GM19035 (cell line): ENCODE results near the gene SF3A1.

Experiments used
- ATAC-seq: cut with Tn5 transposase; IDR thresholded peaks from one replicate; pipeline ENCODE4 v1.9.1; 2021; ENCODE audit not compliant: unreplicated experiment

Gene SF3A1

DNA sequence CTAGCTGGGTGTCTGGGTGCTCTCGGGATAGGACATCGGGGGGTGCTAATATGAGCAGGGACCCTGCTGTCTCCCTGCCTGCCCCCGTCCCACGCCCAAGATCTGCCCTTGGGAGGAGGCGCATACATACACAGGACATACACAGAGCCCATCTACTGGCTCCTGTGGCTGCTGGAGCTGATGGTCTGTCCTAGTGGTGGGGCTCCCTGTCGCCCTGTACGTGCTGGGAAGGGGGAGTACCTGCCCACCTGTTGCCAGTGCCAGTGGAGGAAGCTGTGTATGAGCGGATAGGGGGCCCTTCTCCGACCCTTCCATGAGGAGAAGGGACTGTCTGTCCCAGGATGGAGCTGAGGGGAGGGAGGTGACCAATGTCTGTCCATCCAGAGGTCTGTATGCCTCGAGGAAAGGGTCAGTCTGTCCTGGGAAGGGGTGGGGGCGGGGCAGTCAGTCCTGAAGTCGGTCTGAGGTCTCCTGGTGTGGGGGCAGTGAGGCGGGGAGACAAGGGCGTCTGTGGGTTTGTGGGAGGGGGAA is 30.9 kb downstream of the SF3A1 start:
- ATAC-seq: no peak

DNA sequence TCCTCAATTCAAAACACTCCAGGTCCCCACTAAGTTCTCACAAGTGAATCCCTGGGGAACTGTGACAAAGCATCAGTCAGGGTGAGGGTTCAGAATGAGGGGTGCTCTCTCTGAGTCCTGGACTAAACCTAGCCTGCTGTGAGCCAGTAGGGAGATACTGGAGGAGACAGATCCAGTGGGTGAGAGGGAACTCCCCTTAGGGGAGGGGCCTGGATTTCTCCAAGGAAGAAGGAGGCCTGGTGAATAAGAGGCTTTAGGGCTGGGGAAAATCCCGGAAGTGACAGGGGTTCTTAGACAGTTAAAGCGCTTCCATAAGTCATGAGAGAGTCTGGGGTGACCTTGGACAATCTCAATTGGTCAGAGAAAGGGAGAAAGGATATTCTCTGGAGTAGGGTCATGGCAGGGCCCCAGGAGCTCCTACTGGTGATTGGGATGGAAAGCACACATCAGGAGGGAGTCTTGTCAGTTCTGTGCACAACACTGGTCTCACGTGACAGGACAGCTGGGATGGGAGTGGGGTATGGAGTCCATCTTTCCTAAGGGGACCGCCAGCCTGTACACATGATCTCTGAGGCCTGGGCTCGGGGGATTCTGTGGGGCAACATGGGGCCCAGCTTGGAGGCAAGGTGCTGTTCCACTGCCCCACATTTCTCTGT is 31.5 kb downstream of the SF3A1 start:
- no peak for ATAC-seq

DNA sequence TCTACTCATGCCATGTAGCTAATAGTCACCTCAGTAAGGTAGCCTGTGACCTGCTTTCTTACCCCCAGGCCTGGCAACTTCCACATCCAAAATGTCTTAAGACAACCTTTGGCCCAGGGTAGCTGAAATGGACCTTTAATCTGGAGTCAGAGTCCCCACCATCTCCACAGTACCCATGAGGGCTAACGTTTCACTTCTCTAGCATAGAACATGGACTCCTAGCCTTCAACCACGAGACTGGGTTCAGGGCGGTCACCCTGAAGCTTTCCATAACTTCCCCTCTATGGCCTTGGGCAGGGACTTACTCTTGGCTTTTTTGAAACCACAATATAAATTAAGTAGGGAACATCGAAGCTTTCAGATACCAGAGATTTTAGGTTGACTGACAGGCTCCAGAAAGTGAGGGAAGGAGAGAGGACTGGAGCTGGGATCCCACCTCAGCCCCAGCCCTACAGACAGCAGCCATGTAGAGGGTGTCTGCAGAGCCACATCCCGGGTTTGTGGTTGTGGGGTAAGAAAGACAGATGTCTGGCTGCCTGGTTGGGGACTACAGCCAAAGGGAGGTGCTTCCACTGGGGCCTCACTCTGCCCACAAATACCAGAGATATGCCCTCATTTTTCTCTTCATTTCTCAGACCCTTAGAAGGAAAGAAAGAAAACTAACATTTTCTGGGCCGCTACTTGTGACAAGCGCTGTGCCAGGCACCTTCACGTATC is 32.5 kb downstream of the SF3A1 start:
- ATAC-seq: no peak

DNA sequence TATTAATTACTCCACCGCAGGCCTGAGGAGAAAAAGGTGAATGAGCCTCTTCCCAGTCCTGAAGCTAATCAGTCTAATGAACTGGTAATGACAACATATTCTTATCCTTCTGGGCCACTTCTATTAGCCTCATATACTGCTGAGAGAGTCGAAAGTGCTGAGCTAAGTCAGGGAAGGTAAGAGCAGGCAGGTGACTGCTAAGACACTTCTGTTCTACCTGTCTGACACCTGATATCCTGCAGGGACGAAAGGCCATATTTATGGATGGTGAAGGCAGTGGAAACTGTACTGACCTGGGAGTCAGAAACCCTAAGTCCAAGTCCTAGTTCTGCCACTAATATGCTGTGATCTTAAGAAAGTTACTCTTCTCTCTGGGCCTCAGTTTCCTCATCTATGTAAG is 33.4 kb downstream of the SF3A1 start:
- no peak for ATAC-seq

DNA sequence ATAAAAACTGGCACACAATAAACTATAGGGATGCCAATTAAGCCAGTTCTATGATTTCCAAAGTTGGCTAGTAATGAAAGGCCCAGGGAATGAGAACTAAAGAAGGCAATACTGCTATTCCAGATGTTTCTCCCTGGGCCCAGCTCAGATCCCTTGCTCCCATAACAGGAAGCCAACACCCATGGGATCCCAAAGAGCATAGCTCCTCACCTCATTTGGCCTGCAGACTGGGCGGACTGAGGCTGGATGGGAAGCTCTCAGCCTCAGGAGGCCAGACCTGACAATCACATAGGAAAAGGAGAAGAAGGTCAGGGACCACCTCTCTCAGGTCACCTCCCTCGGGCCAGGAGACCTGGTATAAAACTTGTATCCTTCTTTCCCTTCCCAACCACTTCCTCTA is 35.2 kb downstream of the SF3A1 start:
- no peak for ATAC-seq

DNA sequence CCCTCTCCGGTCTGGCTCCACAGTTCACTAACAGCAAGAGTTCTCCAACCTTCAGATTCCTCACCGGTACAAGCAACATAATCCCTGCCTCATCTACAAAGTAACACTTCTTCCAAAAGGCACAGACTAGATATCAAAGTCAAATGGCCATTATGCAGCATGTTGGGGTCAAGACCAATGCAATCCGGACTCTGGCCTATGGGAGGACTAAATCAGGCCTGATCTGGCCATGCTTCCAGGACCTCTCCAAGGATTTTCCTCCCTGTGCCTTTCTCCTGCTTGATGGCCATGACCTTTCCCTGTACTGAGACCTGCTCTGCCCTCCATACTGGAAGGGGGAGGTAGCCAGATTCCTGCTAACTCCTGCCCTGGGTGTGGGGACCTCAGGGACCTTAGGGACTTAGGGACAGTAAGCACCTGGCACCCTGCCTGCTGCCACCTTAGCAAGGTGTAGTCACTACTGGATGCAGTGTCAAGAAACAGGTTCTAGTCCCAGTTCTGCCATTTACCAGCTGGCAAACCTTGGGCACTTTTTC is 36.6 kb downstream of the SF3A1 start:
- ATAC-seq: no peak

GRCh38 chr22:30318799-30319419 is 37.8 kb downstream of the SF3A1 start:
- ATAC-seq: no peak

- no peak for ATAC-seq
These were observed 38.9 kb downstream of the SF3A1 start for GRCh38 chr22:30317778-30318177.

DNA sequence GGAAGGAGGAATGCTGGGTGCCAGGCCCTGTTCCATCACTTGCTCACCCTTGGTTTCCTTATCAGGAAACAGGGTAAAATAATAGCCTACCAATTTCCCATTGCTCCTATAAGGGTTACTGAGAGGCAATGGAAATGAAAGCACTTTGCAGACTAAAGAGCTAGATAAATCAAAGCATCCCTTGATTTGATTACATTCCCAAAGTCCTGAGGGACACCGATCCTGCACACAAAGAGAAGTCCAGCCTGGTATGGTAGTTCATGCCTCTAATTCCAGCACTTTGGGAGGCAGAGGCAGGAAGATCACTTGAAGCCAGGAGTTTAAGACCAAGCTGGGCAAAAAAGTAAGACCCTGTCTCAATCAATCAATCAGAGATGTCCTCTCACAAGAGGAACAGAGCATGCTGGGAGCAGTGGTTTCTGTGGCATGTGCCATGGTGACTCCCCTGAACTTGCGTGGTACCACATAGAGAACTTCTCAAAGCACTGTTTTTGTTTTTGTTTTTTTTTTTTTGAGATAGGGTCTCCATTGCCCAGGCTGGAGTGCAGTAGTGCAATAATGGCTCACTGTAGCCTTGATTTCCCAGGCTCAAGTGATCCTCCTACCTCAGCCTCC is 40.6 kb downstream of the SF3A1 start:
- no peak for ATAC-seq

DNA sequence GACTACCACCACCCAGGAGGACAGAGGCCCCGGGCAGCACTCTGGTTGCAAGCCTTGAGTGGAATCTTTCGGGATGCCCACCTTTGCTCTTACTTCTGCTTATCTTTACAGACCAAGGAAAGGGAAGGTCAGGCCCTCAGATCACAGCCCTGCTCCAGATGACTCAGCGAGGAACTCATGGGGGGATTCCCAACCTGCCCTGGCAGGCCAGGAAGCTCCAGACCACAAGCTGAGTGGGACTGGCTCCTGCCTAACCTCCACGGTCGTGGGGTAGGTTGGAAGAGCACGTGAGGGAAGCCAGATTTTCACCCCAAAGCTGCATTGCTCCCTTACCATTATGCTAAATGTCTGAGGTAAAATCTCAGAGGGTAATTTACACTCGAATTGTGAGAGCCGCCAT is 41.8 kb downstream of the SF3A1 start:
- no peak for ATAC-seq

DNA sequence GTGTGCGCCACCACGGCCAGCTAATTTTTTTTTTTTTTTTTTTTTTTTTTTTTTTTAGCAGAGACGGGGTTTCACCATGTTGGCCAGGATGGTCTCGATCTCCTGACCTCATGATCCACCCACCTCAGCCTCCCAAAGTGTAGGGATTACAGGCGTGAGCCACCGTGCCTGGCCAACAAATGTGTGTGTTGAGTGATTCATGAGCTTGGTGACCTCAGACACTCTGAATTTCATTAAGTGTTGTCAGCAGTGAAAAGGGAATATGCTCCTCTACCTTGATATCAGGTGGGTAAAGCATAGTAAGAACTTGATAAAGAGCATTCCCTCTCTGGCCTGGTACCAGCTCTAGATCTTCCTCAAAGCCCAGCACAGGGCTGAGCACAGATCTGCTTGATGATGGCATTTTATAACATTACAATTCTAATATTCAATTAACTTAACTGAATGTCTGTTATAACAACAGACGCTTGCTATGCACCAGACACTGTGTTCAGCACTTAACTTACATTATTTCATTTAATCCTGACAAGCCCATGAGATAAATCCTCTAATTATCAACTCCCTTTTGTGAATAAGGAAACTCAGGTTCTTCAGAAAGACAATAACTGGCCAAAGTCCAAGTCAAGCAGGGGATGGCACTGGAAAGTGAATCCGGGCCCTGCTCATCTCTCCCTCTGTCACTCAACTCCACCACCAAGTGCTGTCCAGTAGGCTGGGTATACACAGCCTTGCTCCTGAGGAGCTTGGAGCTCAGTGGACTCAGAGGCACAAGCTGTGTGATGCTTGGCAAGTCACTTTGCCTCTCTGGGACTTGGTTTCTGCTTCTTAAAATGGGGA is 42.9 kb downstream of the SF3A1 start:
- no peak for ATAC-seq

DNA sequence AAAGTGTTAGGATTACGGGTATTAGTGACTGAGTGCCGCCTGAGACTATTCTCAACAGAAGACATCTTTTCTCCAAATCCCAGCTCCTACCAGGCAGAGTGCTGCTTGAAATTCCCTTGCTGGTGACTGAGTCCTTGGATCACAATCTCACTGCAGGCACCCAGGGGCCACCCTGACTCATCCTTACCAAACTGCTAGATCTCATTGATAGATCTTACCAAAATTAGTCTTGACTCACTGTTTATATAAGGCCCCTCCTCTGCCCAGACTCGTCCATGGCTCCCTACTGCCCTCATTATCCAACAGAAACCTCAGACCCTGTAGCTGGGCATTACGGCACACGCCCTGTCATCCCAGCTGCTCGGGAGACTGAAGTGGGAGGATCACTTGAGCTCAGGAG is 44.6 kb downstream of the SF3A1 start:
- ATAC-seq: no peak

- no peak for ATAC-seq
These were observed 45.6 kb downstream of the SF3A1 start for GRCh38 chr22:30310881-30311771.

- peak; percentile 40 for ATAC-seq
These were observed 46.5 kb downstream of the SF3A1 start for GRCh38 chr22:30309951-30310741.

DNA sequence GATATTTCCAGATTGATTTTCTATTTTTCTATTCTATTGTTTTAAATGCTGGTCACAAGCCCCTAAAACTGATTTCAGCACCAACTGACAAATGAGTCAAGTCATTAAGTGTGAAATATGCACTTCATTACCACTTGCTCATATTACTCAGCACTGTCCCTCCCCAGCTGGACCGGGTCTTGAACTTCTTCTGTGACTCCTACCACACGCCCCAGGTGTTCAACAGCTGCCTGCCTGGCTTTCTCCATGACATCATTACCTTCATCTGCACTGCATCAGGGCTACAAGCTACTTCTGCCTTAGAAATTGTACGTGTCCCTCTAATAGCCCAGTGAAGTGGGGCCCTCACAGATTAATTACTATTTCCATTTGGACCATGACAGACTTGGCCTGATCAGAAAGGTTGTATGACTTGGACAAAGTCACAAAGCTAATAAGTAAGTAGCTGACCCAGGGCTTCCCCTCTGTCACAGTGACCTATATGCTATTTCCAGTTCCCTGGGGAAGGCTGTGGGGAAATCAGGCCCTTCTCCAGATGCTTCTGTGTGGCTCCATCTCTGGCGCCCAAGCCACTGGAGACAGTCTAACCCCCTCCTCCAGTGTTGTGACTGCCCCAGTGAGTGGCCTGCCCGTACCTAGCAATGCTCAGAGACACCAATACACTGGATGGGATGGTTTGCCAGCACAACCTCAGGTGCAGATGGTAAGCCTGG is 48.0 kb downstream of the SF3A1 start:
- ATAC-seq: no peak

DNA sequence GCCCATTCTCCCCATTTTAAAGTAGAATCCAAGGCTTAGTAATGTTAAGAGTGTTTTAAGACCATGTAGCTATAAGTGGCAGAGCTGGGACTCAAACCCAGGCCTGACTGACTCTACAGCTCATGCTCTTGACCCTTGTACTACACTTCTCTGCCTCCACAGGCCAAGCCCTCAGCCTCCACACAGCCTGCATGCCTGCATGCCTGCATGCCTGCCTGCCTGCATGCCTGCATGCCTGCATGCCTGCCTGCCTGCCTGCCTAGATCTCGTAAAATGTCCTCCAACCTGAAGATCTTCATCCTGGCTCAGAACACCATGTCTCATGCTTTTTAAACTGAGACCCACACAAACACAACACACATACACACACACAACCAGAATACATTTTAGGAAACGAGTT is 48.6 kb downstream of the SF3A1 start:
- ATAC-seq: no peak

DNA sequence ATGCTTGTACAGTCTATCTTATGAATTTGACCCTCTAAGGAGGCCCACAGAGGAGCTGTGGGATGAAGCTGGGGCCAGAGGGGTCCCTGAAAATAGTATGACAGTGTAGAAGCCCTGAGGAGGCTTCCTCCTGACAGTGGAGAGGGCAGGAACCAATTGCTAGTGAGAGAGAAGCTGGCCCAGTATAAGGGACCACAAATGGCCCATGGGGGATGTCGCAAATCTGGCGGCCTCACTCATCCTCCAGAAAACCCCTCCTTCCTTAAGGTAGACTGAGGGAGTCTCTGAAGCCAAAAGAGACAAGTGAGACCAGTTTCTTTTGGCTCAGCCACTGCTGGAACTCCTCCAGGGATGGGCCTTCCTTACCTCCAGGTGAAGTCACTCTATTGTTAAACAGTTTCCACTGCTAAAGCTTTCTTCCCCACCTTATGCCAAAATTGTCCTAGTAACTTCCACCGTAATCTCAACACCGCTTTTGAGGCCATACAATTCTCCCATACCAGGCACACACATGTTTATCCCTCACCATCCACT is 49.6 kb downstream of the SF3A1 start:
- ATAC-seq: no peak

DNA sequence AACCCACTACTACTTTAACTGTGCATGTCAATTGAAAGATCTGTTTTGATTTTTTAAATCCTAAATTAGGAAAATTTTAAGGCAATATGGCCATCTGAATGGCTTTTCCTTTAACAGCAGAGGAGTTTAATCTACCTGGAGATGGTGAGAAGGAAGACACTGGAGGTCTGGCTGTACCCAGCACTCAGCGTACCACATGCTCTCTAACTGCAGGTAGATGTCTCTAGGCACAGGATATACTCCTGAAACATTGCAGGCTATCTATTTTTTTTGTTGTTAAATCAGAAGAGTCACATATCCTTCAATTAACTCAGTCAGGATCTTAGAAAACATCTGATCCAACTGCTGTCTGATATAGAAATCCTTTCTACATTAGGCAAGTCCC is 50.1 kb downstream of the SF3A1 start:
- ATAC-seq: no peak
